Heart left ventricle (tissue), 16 donors: ENCODE results near the gene RPS2. TPM values are rescaled to one million over a fixed set of nuclear protein-coding genes. Genes with fewer than 3 reads are reported as not detected.

Experiments used
- ATAC-seq, 4 donors: fragments of 200-7000 bp; cut with Tn5 transposase; one replicate each; pipeline ENCODE4 v1.9.1; 2020 to 2022; ENCODE audit warnings: moderate library complexity in 4 of 4, mild to moderate bottlenecking in 3 of 4, moderate number of reproducible peaks in 1 of 4
- DNase-seq, 5 donors: peaks; one replicate each; pipeline ENCODE4 v3.0.0-alpha.2; 2020
- H3K27ac ChIP-seq, 12 donors: fragments of 200-600 bp; sonication (generic) in 4 of 12; one replicate each; pipeline versions ENCODE4 v1.5.0 to v1.8.0; 2016 to 2022; ENCODE audit warnings: mild to moderate bottlenecking in 2 of 12
- H3K27me3 ChIP-seq, 9 donors: fragments of 200-600 bp; sonication (generic) in 2 of 9; one replicate each; pipeline versions ENCODE4 v1.5.1 to v1.8.0; 2016 to 2022; ENCODE audit warnings: mild to moderate bottlenecking in 3 of 9
- H3K36me3 ChIP-seq, 9 donors: fragments of 200-600 bp; sonication (generic) in 2 of 9; one replicate each; pipeline versions ENCODE4 v1.5.0 to v1.8.0; 2018 to 2022; ENCODE audit warnings: mild to moderate bottlenecking in 2 of 9
- H3K4me1 ChIP-seq, 12 donors: fragments of 200-600 bp; sonication (generic) in 4 of 12; one replicate each; pipeline versions ENCODE4 v1.5.0 to v1.8.0; 2016 to 2022; ENCODE audit warnings: mild to moderate bottlenecking in 3 of 12
- H3K4me3 ChIP-seq, 12 donors: fragments of 200-600 bp; sonication (generic) in 4 of 12; one replicate each; pipeline versions ENCODE4 v1.5.0 to v1.8.0; 2017 to 2022; ENCODE audit warnings: mild to moderate bottlenecking in 9 of 12, moderate library complexity in 4 of 12
- H3K9me3 ChIP-seq, 12 donors: fragments of 200-600 bp; sonication (generic) in 4 of 12; one replicate each; pipeline versions ENCODE4 v1.5.0 to v1.8.0; 2016 to 2022; ENCODE audit warnings: mild to moderate bottlenecking in 1 of 12
- POLR2A ChIP-seq, 2 donors: fragments of 450-650 bp; IDR thresholded peaks; one replicate each; pipeline ENCODE4 v1.6.1; 2017; ENCODE audit warnings: antibody characterized with exemption in 2 of 2, mild to moderate bottlenecking in 2 of 2, moderate library complexity in 2 of 2
- WGBS, 4 donors: extraction: QIAGEN DNeasy Blood & Tissue Kit in 2 of 4; methylation state at CpG; one replicate each; pipeline versions ENCODE4 v1.1.5 to v1.1.7; 2013 to 2018; 5-methylcytosine and 5-hydroxymethylcytosine counted together
- intact Hi-C, 10 donors: fragments of 100-400 bp; cut with DNase I; formaldehyde crosslinking; loops; one replicate each; pipeline versions ENCODE4 v1.11.1 to v1.14.2; 2022
- polyA plus RNA-seq, 2 donors: library from polyadenylated mRNA; stranded (reverse); fragments of 200-250 nt; gene quantifications; one replicate each; pipeline ENCODE4 v1.2.3, GENCODE V29; 2013
- total RNA-seq, 9 donors: library from RNA; depleted of rRNA in 2 of 9; stranded (reverse); fragments of >200 nt in 2 of 9; fragmentation: NEBNext Ultra II Directional in 3 of 9; extraction: Animal tissue kit (Norgen Biotek cat#: 25700) in 3 of 9; gene quantifications; one replicate each; pipeline versions ENCODE4 v1.1.0 to v1.2.4, GENCODE V29; 2016 to 2023
- TF ChIP-seq, protein P1 (sequence below), 12 donors: fragments of 200-600 bp; sonication (generic) in 4 of 12; IDR thresholded peaks; one replicate each; pipeline versions ENCODE4 v1.5.0 to v1.8.0; 2018 to 2022; ENCODE audit warnings: antibody characterized with exemption in 12 of 12, mild to moderate bottlenecking in 5 of 12
- donor health status: ischemic (EF 13 %, LVEDD 7.1; RV severe dilation, severe dysfunction).
- donor health status: healthy with polysubstance abuse.
- donor health status: DM: no; HTN: yes; CAD: no.
- donor health status: DM: no; HTN: no; CAD: no.
- donor health status: ischemic (EF 25% LVEDD 6.9; RV normal size, moderate dysfunction).
- donor health status: ischemic (EF 25% LVEDD 5.7; RV mildly dilated, moderate dysfunction).
- donor health status: healthy.
- donor health status: DM: yes; HTN: yes; CAD: no.
- donor health status: ischemic (EF 35%, LVEDD 5.7; RV mildly dilated, moderate dysfunction).
- donor health status: nonischemic (EF 11% LVEDD 7.7; RV severe dilation, severe dysfunction).
- donor health status: DM: yes; HTN: yes; CAD: no.
- donor health status: PGD.
- donor health status: ischemic (EF 29% LVEDD 5.4; RV normal size, mild dysfunction).
- donor health status: nonischemic (EF 23%, LVEDD 6.1; RV moderate dilation, normal function).

Gene RPS2
- total and polyA plus RNA-seq, 11 donors: 673 to 2,484 (median 1,002) TPM

DNA sequence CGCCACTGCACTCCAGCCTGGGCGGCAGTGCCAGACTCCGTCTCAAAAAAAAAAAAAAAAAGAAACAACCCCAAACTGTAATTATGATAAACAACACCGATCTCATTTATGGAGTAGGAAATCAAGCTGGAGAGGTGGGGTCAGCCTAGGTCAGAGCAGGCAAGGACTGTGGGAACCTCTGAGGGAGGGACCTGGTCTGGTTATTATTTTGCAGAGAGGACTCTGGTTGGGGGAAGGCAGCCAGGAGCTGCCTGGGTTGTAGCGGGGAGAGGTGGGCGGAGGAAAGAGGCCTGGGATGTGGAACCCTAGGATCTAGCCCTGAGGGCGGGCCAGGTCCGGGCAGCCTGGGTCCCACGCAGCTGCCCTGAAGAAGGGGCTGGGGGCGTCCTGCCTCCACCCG, 35.5 kb downstream of the RPS2 start:
- no peaks in the 10 kb centered on the region for H3K36me3 ChIP-seq
- H3K9me3 ChIP-seq: no peaks in the 10 kb centered on the region
- WGBS, 4 donors: 8 to 15% (median 12%) methylated on average over 5 to 11 of the region's 11 CpGs
- DNase-seq: peak in 3 of 5 donors; percentile 36 to 55 (median 44)
- intact Hi-C loops: loop anchor here in 6 of 10 donors (1.0 to 5.0 kb wide), 4 partner anchors 64 to 222 kb away; partner anchors contain the start of gene MAPK8IP3 (in 1 of the 6)
- peaks cover 0 to 12% (median under 1%) of the 10 kb centered on the region in 9 donors for H3K27me3 ChIP-seq
- TF ChIP-seq, protein P1, sequence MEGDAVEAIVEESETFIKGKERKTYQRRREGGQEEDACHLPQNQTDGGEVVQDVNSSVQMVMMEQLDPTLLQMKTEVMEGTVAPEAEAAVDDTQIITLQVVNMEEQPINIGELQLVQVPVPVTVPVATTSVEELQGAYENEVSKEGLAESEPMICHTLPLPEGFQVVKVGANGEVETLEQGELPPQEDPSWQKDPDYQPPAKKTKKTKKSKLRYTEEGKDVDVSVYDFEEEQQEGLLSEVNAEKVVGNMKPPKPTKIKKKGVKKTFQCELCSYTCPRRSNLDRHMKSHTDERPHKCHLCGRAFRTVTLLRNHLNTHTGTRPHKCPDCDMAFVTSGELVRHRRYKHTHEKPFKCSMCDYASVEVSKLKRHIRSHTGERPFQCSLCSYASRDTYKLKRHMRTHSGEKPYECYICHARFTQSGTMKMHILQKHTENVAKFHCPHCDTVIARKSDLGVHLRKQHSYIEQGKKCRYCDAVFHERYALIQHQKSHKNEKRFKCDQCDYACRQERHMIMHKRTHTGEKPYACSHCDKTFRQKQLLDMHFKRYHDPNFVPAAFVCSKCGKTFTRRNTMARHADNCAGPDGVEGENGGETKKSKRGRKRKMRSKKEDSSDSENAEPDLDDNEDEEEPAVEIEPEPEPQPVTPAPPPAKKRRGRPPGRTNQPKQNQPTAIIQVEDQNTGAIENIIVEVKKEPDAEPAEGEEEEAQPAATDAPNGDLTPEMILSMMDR (IDR thresholded peaks at IDR 0.05): no peak
- no peak for TF ChIP-seq POLR2A (IDR thresholded peaks at IDR 0.05)
- peak in 3 of 4 donors; percentile 30 to 67 (median 49) for ATAC-seq
- peak overlapping the region; percentile 37 to 74 (median 64) for H3K4me3 ChIP-seq
- peak overlapping the region; percentile 36 to 85 (median 76) for H3K27ac ChIP-seq
- peaks cover 0 to 12% (median 7%) of the 10 kb centered on the region in 12 donors for H3K4me1 ChIP-seq

DNA sequence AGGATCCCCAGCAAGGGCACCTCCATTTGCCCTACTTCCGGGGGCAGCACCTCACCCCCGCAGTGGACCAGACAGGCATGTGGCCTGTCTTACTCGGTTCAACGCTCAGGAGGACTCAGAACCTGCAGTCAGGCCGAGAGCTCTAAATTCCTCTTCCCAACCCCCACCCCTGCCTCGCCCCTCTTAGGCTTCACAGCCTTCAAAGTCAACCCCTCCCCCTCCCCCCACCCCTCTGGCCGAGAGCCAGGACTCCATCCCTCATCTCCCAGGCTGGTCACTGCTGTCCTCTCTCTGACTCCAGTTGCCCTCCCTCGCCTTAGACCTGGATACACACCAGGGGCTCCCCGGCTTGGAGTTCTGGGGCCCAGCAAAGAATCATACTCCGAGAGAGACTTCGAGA, 38.4 kb downstream of the RPS2 start:
- Histone ChIP-seq H3K9me3 (no peaks in the 10 kb centered on the region), H3K36me3 (no peaks in the 10 kb centered on the region), H3K4me1 (peaks cover 0 to 20% (median 7%) of the 10 kb centered on the region in 12 donors), H3K27me3 (peaks cover 0 to 40% (median 26%) of the 10 kb centered on the region in 9 donors), H3K4me3 (no peak overlapping the region), H3K27ac (no peak overlapping the region)
- TF ChIP-seq, protein P1 (IDR thresholded peaks at IDR 0.05): no peak
- no peak for TF ChIP-seq POLR2A (IDR thresholded peaks at IDR 0.05)
- no peak for DNase-seq
- intact Hi-C loops: loop anchor here in 3 of 10 donors (2.0 to 5.0 kb wide), 3 partner anchors 59 to 219 kb away; partner anchors contain the start of gene MAPK8IP3 (in 1 of the 3)
- no peak for ATAC-seq
- 55 to 67% (median 57%) methylated on average over 10 to 11 of the region's 11 CpGs for WGBS, 4 donors

DNA sequence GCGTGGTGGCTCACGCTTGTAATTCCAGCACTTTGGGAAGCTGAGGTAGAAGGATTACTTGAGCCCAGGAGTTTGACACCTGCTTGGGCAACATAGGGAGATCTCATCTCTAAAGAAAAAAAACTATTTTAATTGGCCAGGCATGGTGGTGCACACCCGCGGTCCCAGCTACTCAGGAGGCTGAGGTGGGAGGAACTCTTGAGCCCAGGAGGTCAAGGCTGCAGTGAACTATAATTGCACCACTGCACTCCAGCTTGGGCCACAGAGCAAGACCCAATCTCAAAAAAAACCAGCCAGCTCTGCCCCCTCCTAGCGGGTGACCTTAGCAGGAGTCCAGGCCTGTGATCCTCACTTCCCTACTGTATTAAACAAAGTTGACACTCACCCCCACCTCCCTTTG, 40.5 kb downstream of the RPS2 start:
- ATAC-seq: no peak
- WGBS, 4 donors: 53 to 79% (median 70%) methylated on average over 5 of the region's 5 CpGs
- peaks cover 13 to 58% (median 45%) of the 10 kb centered on the region in 9 donors for H3K27me3 ChIP-seq
- TF ChIP-seq POLR2A (IDR thresholded peaks at IDR 0.05): no peak
- TF ChIP-seq, protein P1 (IDR thresholded peaks at IDR 0.05): no peak
- no peaks in the 10 kb centered on the region for H3K36me3 ChIP-seq
- no peak overlapping the region for H3K27ac ChIP-seq
- no peak overlapping the region for H3K4me3 ChIP-seq
- H3K9me3 ChIP-seq: no peaks in the 10 kb centered on the region
- no peak for DNase-seq
- H3K4me1 ChIP-seq: peaks cover 0 to 11% (median 2%) of the 10 kb centered on the region in 12 donors
- intact Hi-C loops: no loop called here

DNA sequence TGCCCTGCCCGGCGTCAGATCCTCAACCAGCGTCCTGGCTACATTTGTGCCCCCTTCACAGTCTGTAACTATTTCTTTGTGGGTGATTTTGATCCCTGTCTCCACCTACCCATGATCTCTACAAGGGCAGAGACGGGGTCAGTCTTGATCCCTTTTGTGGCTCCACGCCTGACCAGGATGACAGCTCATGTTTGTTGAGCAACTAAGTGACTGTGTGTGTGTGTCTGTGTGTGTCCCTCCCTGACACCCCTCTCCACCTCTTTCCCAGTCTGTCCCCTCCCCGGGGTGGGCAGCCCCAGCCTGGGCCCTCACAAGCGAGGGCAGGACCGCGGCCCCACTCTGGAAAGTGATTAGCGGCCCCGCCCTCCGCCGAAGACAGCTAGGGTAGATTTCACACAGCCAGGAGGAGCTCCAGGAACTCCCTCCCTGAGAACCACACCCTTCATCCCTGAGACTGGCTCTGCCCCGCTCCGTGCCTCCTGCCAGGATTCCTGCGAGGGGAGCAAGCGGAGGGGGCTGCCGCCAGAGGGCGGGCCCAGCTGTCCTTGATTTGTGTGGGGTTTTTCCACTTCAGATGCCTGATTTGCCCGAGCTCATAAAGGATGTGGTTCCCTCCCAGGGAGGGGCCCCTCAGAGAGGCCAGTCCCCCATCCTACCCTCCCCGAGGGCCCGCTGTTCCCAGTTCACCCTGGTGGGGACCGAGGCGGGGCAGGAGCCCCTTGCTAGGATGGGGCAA, 41.2 kb downstream of the RPS2 start:
- 14 to 22% (median 17%) methylated on average over 19 to 24 of the region's 24 CpGs for WGBS, 4 donors
- H3K4me3 ChIP-seq: no peak overlapping the region
- intact Hi-C loops: no loop called here

More for the DNA sequence above, 41.2 kb downstream of the RPS2 start:
- peaks cover 18 to 64% (median 51%) of the 10 kb centered on the region in 9 donors for H3K27me3 ChIP-seq
- H3K4me1 ChIP-seq: peaks cover 0 to 10% (median 0%) of the 10 kb centered on the region in 12 donors
- H3K36me3 ChIP-seq: no peaks in the 10 kb centered on the region
- no peaks in the 10 kb centered on the region for H3K9me3 ChIP-seq
- H3K27ac ChIP-seq: no peak overlapping the region
- DNase-seq: peak in 1 of 5 donors; percentile 71
- TF ChIP-seq POLR2A (IDR thresholded peaks at IDR 0.05): no peak
- TF ChIP-seq, protein P1 (IDR thresholded peaks at IDR 0.05): peak in 3 of 12 donors; percentile 12 to 26 (median 19)
- ATAC-seq: peak in 3 of 4 donors; percentile 26 to 41 (median 34)
